Measurements from ENCODE around the gene VPS8.

VPS8 gene

DNA sequence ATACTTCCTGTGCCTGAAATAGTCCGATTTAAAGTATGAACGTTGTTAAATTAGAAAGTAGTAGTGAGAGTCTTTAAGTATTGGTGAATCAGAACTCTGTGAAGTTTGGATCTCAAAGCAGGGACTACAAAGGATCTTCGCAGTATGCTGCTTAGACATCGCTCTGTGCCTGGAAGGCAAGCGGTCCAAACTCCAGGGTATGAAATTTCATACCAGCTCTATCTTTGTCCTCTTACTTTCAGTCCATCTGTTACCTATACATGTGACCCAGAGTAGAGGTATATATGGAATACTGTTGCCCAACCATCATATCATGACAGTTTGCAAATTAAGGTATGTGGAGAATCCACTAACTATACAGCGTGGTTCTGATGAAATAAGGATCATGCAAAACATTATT, 34.5 kb downstream of the VPS8 start:
- H3K27me3 ChIP-seq (ENCODE audit: insufficient read depth, poor library complexity, severe bottlenecking), result no peaks in the 10 kb centered on the region
- H3K4me3 ChIP-seq (replicated peaks; ENCODE audit: insufficient read depth, low read length), result no peak overlapping the region
- no peak overlapping the region for H3K27ac ChIP-seq (replicated peaks)
- TF ChIP-seq SPI1 (IDR thresholded peaks at IDR 0.05; ENCODE audit: borderline replicate concordance, low read depth) (no peak), GABPA (IDR thresholded peaks at IDR 0.05; ENCODE audit: low read depth) (no peak), POLR2AphosphoS5 (IDR thresholded peaks at IDR 0.05; ENCODE audit: low read depth) (no peak)
- TF ChIP-seq, protein P1, sequence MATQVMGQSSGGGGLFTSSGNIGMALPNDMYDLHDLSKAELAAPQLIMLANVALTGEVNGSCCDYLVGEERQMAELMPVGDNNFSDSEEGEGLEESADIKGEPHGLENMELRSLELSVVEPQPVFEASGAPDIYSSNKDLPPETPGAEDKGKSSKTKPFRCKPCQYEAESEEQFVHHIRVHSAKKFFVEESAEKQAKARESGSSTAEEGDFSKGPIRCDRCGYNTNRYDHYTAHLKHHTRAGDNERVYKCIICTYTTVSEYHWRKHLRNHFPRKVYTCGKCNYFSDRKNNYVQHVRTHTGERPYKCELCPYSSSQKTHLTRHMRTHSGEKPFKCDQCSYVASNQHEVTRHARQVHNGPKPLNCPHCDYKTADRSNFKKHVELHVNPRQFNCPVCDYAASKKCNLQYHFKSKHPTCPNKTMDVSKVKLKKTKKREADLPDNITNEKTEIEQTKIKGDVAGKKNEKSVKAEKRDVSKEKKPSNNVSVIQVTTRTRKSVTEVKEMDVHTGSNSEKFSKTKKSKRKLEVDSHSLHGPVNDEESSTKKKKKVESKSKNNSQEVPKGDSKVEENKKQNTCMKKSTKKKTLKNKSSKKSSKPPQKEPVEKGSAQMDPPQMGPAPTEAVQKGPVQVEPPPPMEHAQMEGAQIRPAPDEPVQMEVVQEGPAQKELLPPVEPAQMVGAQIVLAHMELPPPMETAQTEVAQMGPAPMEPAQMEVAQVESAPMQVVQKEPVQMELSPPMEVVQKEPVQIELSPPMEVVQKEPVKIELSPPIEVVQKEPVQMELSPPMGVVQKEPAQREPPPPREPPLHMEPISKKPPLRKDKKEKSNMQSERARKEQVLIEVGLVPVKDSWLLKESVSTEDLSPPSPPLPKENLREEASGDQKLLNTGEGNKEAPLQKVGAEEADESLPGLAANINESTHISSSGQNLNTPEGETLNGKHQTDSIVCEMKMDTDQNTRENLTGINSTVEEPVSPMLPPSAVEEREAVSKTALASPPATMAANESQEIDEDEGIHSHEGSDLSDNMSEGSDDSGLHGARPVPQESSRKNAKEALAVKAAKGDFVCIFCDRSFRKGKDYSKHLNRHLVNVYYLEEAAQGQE (IDR thresholded peaks at IDR 0.05; ENCODE audit: insufficient replicate concordance, low read depth), result no peak
- TF ChIP-seq, protein P2, sequence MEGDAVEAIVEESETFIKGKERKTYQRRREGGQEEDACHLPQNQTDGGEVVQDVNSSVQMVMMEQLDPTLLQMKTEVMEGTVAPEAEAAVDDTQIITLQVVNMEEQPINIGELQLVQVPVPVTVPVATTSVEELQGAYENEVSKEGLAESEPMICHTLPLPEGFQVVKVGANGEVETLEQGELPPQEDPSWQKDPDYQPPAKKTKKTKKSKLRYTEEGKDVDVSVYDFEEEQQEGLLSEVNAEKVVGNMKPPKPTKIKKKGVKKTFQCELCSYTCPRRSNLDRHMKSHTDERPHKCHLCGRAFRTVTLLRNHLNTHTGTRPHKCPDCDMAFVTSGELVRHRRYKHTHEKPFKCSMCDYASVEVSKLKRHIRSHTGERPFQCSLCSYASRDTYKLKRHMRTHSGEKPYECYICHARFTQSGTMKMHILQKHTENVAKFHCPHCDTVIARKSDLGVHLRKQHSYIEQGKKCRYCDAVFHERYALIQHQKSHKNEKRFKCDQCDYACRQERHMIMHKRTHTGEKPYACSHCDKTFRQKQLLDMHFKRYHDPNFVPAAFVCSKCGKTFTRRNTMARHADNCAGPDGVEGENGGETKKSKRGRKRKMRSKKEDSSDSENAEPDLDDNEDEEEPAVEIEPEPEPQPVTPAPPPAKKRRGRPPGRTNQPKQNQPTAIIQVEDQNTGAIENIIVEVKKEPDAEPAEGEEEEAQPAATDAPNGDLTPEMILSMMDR (IDR thresholded peaks at IDR 0.05; ENCODE audit: insufficient read depth, low read length), result no peak
- DNase-seq (ENCODE audit: low read depth in 1 of 2, low spot score in 1 of 2), result no peak

DNA sequence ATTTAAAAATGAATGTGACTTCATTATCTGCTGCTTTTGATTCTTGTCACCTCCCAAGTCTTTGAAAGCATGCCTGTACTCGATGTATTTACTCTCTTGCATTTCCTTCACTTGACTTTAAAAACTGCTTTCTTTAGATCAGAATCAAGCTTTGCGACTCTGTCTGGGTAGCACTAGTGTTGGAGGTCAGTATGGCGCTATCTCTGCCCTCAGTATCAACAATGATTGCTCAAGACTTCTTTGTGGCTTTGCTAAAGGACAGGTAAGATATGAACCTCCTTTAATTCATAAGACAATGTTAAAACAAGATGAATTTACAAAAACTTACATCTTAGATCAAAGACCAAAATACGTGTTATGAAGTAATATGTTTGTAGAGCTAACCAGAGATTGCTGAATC, 37.0 kb downstream of the VPS8 start:
- Histone ChIP-seq H3K27me3 (ENCODE audit: insufficient read depth, poor library complexity, severe bottlenecking) (no peaks in the 10 kb centered on the region), H3K27ac (replicated peaks) (no peak overlapping the region), H3K4me3 (replicated peaks; ENCODE audit: insufficient read depth, low read length) (no peak overlapping the region)
- no peak for DNase-seq (ENCODE audit: low read depth in 1 of 2, low spot score in 1 of 2)
- TF ChIP-seq SPI1 (IDR thresholded peaks at IDR 0.05; ENCODE audit: borderline replicate concordance, low read depth) (no peak), POLR2AphosphoS5 (IDR thresholded peaks at IDR 0.05; ENCODE audit: low read depth) (no peak), GABPA (IDR thresholded peaks at IDR 0.05; ENCODE audit: low read depth) (no peak)
- TF ChIP-seq, protein P2 (IDR thresholded peaks at IDR 0.05; ENCODE audit: insufficient read depth, low read length), result no peak
- TF ChIP-seq, protein P1 (IDR thresholded peaks at IDR 0.05; ENCODE audit: insufficient replicate concordance, low read depth), result no peak

DNA sequence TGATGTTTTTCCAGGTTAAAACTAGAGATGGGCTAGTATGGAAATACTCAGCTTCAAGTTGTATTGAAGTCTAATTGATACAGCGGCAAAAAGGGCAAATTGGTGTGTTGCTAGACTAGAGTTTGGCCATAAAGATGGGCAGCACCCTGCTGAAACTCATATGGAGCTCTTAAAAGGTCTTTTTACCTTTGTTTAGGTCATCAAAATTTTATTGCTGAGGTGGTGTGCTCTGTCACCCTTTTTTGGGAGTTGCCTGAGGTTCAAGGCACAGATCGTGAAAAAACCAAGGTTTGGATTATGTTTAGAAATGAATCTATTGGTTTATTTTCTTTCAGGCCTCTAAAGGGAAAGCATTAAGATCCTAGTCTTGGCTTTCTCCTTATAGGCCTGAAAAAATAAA, 38.2 kb downstream of the VPS8 start:
- no peak for DNase-seq (ENCODE audit: low read depth in 1 of 2, low spot score in 1 of 2)
- H3K27ac ChIP-seq (replicated peaks), result no peak overlapping the region
- H3K4me3 ChIP-seq (replicated peaks; ENCODE audit: insufficient read depth, low read length), result no peak overlapping the region
- H3K27me3 ChIP-seq (ENCODE audit: insufficient read depth, poor library complexity, severe bottlenecking), result no peaks in the 10 kb centered on the region
- TF ChIP-seq POLR2AphosphoS5 (IDR thresholded peaks at IDR 0.05; ENCODE audit: low read depth) (no peak), GABPA (IDR thresholded peaks at IDR 0.05; ENCODE audit: low read depth) (no peak), SPI1 (IDR thresholded peaks at IDR 0.05; ENCODE audit: borderline replicate concordance, low read depth) (no peak)
- TF ChIP-seq, protein P1 (IDR thresholded peaks at IDR 0.05; ENCODE audit: insufficient replicate concordance, low read depth), result no peak
- TF ChIP-seq, protein P2 (IDR thresholded peaks at IDR 0.05; ENCODE audit: insufficient read depth, low read length), result no peak
